OCI-LY1 (cell line): Measurements from ENCODE around the gene DIDO1.

Experiments
- H2AFZ ChIP-seq: fragments of 200-600 bp; sonication (generic), shearing (Covaris generic); 2 replicates; pipeline ENCODE4 v1.6.0; 2014; ENCODE audit warnings: antibody characterized with exemption, mild to moderate bottlenecking, low read length
- H3F3A ChIP-seq: fragments of 200-600 bp; sonication (generic), shearing (Covaris generic); 2 replicates; pipeline ENCODE4 v1.6.0; 2014; ENCODE audit warnings: mild to moderate bottlenecking, antibody characterized with exemption, low read length, moderate library complexity; ENCODE audit not compliant: insufficient read depth
- H3K27ac ChIP-seq: fragments of 200-600 bp; sonication (generic); 2 replicates; pipeline ENCODE4 v1.5.1; 2014; ENCODE audit warnings: low read length, mixed run types, mild to moderate bottlenecking, low read depth; ENCODE audit not compliant: poor library complexity, severe bottlenecking
- H3K27me3 ChIP-seq: fragments of 200-600 bp; sonication (generic); 2 replicates; pipeline ENCODE4 v1.6.0; 2014; ENCODE audit warnings: antibody characterized with exemption, mild to moderate bottlenecking, low read length, moderate library complexity; ENCODE audit not compliant: insufficient read depth
- H3K36me3 ChIP-seq: fragments of 200-600 bp; sonication (generic); 2 replicates; pipeline ENCODE4 v1.6.1; 2014; ENCODE audit warnings: mild to moderate bottlenecking, antibody characterized with exemption, low read length, moderate library complexity, mixed read lengths; ENCODE audit not compliant: insufficient read depth
- H3K4me1 ChIP-seq: fragments of 200-600 bp; sonication (generic); 2 replicates; pipeline ENCODE4 v1.5.1; 2014; ENCODE audit warnings: mild to moderate bottlenecking, low read length, moderate library complexity; ENCODE audit not compliant: insufficient read depth, severe bottlenecking
- H3K4me2 ChIP-seq: fragments of 200-600 bp; sonication (generic), shearing (Covaris generic); 2 replicates; pipeline ENCODE4 v1.6.1; 2014; ENCODE audit warnings: low read length
- H3K4me3 ChIP-seq: fragments of 200-600 bp; sonication (generic); 2 replicates; pipeline ENCODE4 v1.5.1; 2014; ENCODE audit warnings: low read length, low read depth, mild to moderate bottlenecking, mixed read lengths; ENCODE audit not compliant: poor library complexity, severe bottlenecking
- H3K79me2 ChIP-seq: fragments of 200-600 bp; shearing (Covaris generic); 2 replicates; pipeline ENCODE4 v1.6.1; 2016; ENCODE audit warnings: mixed run types, low read length, mixed read lengths; ENCODE audit not compliant: insufficient read depth
- H3K9ac ChIP-seq: fragments of 200-600 bp; sonication (generic), shearing (Covaris generic); 2 replicates; pipeline ENCODE4 v1.6.1; 2014; ENCODE audit warnings: mild to moderate bottlenecking, low read length, mixed read lengths
- H3K9me2 ChIP-seq: fragments of 200-600 bp; sonication (generic), shearing (Covaris generic); 2 replicates; pipeline ENCODE4 v1.6.1; 2014; ENCODE audit warnings: low read depth, mild to moderate bottlenecking, low read length, mixed read lengths
- H3K9me3 ChIP-seq: fragments of 200-600 bp; shearing (Covaris generic); 2 replicates; pipeline ENCODE4 v1.6.1; 2014; ENCODE audit warnings: low read length, mixed read lengths
- H4K20me1 ChIP-seq: fragments of 200-600 bp; sonication (generic), shearing (Covaris generic); 2 replicates; pipeline ENCODE4 v1.6.0; 2016; ENCODE audit warnings: mild to moderate bottlenecking, low read length; ENCODE audit not compliant: insufficient read depth
- EZH2 ChIP-seq: fragments of 200-600 bp; sonication (generic), shearing (Covaris generic); IDR thresholded peaks from 2 replicates; pipeline ENCODE4 v1.8.0; 2017; ENCODE audit warnings: borderline replicate concordance, mixed run types, mild to moderate bottlenecking, antibody characterized with exemption, low read length, moderate library complexity, mixed read lengths
- TF ChIP-seq, protein P1 (sequence below): fragments of 200-600 bp; sonication (generic), shearing (Covaris generic); IDR thresholded peaks from 2 replicates; pipeline ENCODE4 v1.5.1; 2017; ENCODE audit warnings: mild to moderate bottlenecking, antibody characterized with exemption, low read length, moderate library complexity, mixed read lengths

Gene DIDO1

GRCh38 chr20:62897666-62898065, 28.6 kb downstream of the DIDO1 start:
- no peaks in the 10 kb centered on the region for H3K79me2 ChIP-seq
- H3K4me2 ChIP-seq: no peak overlapping the region
- H3K9me2 ChIP-seq: no peaks in the 10 kb centered on the region
- no peak overlapping the region for H3K9ac ChIP-seq
- no peak overlapping the region for H3K27ac ChIP-seq
- H3K9me3 ChIP-seq: no peaks in the 10 kb centered on the region
- 0 out of 2 replicates have a peak, but pooled peaks cover 3% of the 10 kb centered on the region for H3F3A ChIP-seq
- peaks cover 26% of the 10 kb centered on the region for H3K4me1 ChIP-seq
- no peaks in the 10 kb centered on the region for H3K27me3 ChIP-seq
- H2AFZ ChIP-seq: no peak overlapping the region
- H3K36me3 ChIP-seq: peaks cover 69% of the 10 kb centered on the region
- no peaks in the 10 kb centered on the region for H4K20me1 ChIP-seq
- no peak overlapping the region for H3K4me3 ChIP-seq
- no peak for TF ChIP-seq EZH2
- TF ChIP-seq, protein P1, sequence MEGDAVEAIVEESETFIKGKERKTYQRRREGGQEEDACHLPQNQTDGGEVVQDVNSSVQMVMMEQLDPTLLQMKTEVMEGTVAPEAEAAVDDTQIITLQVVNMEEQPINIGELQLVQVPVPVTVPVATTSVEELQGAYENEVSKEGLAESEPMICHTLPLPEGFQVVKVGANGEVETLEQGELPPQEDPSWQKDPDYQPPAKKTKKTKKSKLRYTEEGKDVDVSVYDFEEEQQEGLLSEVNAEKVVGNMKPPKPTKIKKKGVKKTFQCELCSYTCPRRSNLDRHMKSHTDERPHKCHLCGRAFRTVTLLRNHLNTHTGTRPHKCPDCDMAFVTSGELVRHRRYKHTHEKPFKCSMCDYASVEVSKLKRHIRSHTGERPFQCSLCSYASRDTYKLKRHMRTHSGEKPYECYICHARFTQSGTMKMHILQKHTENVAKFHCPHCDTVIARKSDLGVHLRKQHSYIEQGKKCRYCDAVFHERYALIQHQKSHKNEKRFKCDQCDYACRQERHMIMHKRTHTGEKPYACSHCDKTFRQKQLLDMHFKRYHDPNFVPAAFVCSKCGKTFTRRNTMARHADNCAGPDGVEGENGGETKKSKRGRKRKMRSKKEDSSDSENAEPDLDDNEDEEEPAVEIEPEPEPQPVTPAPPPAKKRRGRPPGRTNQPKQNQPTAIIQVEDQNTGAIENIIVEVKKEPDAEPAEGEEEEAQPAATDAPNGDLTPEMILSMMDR: no peak

DNA sequence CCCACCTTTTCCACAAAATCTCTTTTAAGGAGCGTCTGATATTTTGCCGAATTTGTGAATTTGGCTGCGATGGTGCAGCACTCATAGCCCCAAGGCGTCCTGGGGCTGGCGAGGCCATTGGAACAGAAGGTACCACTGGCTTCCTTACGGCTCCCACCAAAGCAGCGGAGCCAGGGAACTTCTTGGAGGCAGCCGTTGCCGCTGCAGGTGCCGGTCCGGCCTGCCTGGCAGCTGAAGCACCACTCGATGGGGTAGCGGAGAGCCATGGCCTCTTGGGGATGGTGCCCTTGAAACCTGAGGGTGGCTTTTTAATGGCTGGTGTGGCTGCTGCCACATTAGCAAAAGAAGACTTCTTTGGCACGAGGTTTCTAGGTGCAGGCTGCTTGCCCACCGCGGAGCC, 29.8 kb downstream of the DIDO1 start:
- Histone ChIP-seq H3K9me2 (no peaks in the 10 kb centered on the region), H3K36me3 (peaks cover 69% of the 10 kb centered on the region), H3K79me2 (no peaks in the 10 kb centered on the region), H2AFZ (no peak overlapping the region), H3K9me3 (no peaks in the 10 kb centered on the region), H3K9ac (no peak overlapping the region), H3F3A (0 out of 2 replicates have a peak, but pooled peaks cover 1% of the 10 kb centered on the region), H3K27me3 (no peaks in the 10 kb centered on the region), H4K20me1 (no peaks in the 10 kb centered on the region), H3K4me1 (peaks cover 25% of the 10 kb centered on the region), H3K4me3 (no peak overlapping the region), H3K4me2 (no peak overlapping the region), H3K27ac (no peak overlapping the region)
- no peak for TF ChIP-seq EZH2
- TF ChIP-seq, protein P1: no peak

DNA sequence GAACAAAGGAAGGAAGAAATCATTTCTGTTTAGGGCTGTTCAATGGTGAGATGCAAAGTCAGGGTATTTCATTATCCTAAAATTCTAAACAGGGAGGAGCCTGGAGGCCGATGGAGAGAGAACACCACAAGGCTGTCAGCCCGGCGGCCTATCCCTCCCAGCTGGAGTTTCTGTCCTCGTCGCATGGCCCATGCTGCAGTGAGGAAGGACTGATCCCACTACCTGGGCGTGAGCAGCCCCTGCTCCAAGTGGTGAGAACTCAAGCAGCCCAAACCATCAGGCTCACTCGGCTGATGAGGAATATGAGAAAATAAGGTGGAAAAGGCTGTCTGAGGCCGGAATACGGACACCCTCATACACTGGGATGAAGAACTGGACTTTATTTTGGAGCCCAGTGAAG, 30.8 kb downstream of the DIDO1 start:
- Histone ChIP-seq H3K27ac (no peak overlapping the region), H3K9ac (no peak overlapping the region), H3K4me3 (no peak overlapping the region), H2AFZ (no peak overlapping the region), H4K20me1 (no peaks in the 10 kb centered on the region), H3K9me2 (no peaks in the 10 kb centered on the region), H3K79me2 (no peaks in the 10 kb centered on the region), H3K4me2 (no peak overlapping the region), H3K27me3 (no peaks in the 10 kb centered on the region), H3K4me1 (peaks cover 15% of the 10 kb centered on the region), H3F3A (no peaks in the 10 kb centered on the region), H3K36me3 (peaks cover 75% of the 10 kb centered on the region), H3K9me3 (no peaks in the 10 kb centered on the region)
- TF ChIP-seq EZH2: no peak
- TF ChIP-seq, protein P1: no peak
